MM.1S (cell line): ENCODE measurements around the gene AIRE.

Experiments
- DNase-seq: peaks from one replicate; pipeline ENCODE4 v3.0.0-alpha.2; 2015
- H2AFZ ChIP-seq: fragments of 300-600 bp; sonication (generic); 2 replicates; pipeline ENCODE4 v1.6.0; 2016; ENCODE audit warnings: antibody characterized with exemption, low read length
- H3F3A ChIP-seq: fragments of 300-600 bp; sonication (generic); 2 replicates; pipeline ENCODE4 v1.6.1; 2016; ENCODE audit warnings: mild to moderate bottlenecking, antibody characterized with exemption, low read length, moderate library complexity, mixed read lengths; ENCODE audit not compliant: insufficient read depth
- H3K27ac ChIP-seq: fragments of 300-600 bp; sonication (generic); 2 replicates; pipeline ENCODE4 v1.5.1; 2016; ENCODE audit warnings: mild to moderate bottlenecking, low read length
- H3K27me3 ChIP-seq: fragments of 300-600 bp; sonication (generic); replicated peaks from 2 replicates; pipeline ENCODE4 v1.6.0; 2016; ENCODE audit warnings: low read length; ENCODE audit not compliant: insufficient read depth
- H3K36me3 ChIP-seq: fragments of 300-600 bp; sonication (generic); replicated peaks from 2 replicates; pipeline ENCODE4 v1.6.1; 2016; ENCODE audit warnings: mild to moderate bottlenecking, low read length, mixed read lengths; ENCODE audit not compliant: insufficient read depth
- H3K4me1 ChIP-seq: fragments of 300-600 bp; sonication (generic); 2 replicates; pipeline ENCODE4 v1.6.1; 2016; ENCODE audit warnings: low read length, mixed read lengths
- H3K4me2 ChIP-seq: fragments of 300-600 bp; sonication (generic); 2 replicates; pipeline ENCODE4 v1.6.0; 2016; ENCODE audit warnings: low read depth, low read length
- H3K4me3 ChIP-seq: fragments of 300-600 bp; sonication (generic); 2 replicates; pipeline ENCODE4 v1.5.1; 2016; ENCODE audit warnings: low read length, mixed read lengths
- H3K79me2 ChIP-seq: fragments of 300-600 bp; sonication (generic); 2 replicates; pipeline ENCODE4 v1.6.1; 2016; ENCODE audit warnings: mixed run types, low read length, mixed read lengths
- H3K9ac ChIP-seq: fragments of 300-600 bp; sonication (generic); 2 replicates; pipeline ENCODE4 v1.6.1; 2016; ENCODE audit warnings: low read length, mixed read lengths
- H3K9me2 ChIP-seq: fragments of 300-600 bp; sonication (generic); replicated peaks from 2 replicates; pipeline ENCODE4 v1.6.1; 2016; ENCODE audit warnings: mild to moderate bottlenecking, low read length, mixed read lengths; ENCODE audit not compliant: insufficient read depth
- H3K9me3 ChIP-seq: fragments of 300-600 bp; sonication (generic); replicated peaks from 2 replicates; pipeline ENCODE4 v1.6.1; 2016; ENCODE audit warnings: mild to moderate bottlenecking, low read length, mixed read lengths; ENCODE audit not compliant: insufficient read depth
- H4K20me1 ChIP-seq: fragments of 300-600 bp; sonication (generic); 2 replicates; pipeline ENCODE4 v1.6.1; 2016; ENCODE audit warnings: mild to moderate bottlenecking, low read length, moderate library complexity, mixed read lengths; ENCODE audit not compliant: insufficient read depth
- CTCF ChIP-seq: fragments of 300-600 bp; sonication (generic); IDR thresholded peaks from 2 replicates; pipeline ENCODE4 v1.5.1; 2016; ENCODE audit warnings: antibody characterized with exemption, low read length, mixed read lengths
- EZH2 ChIP-seq: fragments of 300-600 bp; sonication (generic); optimal IDR thresholded peaks from 2 replicates; pipeline ENCODE3; 2017; ENCODE audit warnings: low read depth, mild to moderate bottlenecking, antibody characterized with exemption, low read length, mixed read lengths
- EZH2phosphoT487 ChIP-seq: fragments of 300-600 bp; sonication (generic); IDR thresholded peaks from 2 replicates; pipeline ENCODE4 v1.6.1; 2018; ENCODE audit warnings: antibody characterized with exemption, low read length

The AIRE gene

GRCh38 chr21:44298301-44298700, 12.6 kb downstream of the AIRE start:
- Histone ChIP-seq H4K20me1 (0 out of 2 replicates have a peak, but pooled peaks cover 4% of the 10 kb centered on the region), H3K79me2 (peaks cover 29% of the 10 kb centered on the region), H3K27ac (peak overlapping the region; percentile 84; the same call in 1 of the 2 replicates), H3K9ac (peak overlapping the region; percentile 17; the same call in 1 of the 2 replicates), H3K9me3 (no peaks in the 10 kb centered on the region), H2AFZ (peak overlapping the region; percentile 54; the same call in 1 of the 2 replicates), H3K4me3 (no peak overlapping the region), H3K4me1 (peaks cover 19% of the 10 kb centered on the region), H3K4me2 (peak overlapping the region; percentile 62), H3F3A (peaks cover 19% of the 10 kb centered on the region), H3K27me3 (peaks cover 25% of the 10 kb centered on the region), H3K9me2 (no peaks in the 10 kb centered on the region), H3K36me3 (no peaks in the 10 kb centered on the region)
- TF ChIP-seq CTCF (peak; percentile 50), EZH2 (no peak), EZH2phosphoT487 (no peak)
- peak; percentile 69 for DNase-seq

DNA sequence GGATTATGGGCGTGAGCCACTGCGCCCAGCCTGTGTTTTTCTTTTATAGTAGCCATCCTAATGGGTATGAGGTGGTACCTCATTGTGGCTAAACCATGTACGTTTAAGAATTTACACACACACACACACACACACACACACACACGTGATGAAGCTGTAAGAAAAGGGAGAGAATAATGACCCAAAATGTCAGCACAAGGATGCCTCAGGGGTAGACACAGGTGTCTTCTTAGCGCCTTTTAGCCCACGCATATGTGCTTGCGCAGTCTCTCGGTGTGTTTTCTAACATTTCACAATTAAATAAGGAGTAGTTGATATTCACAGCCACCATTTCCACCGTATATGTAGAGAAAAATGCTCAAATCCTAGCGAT, 13.4 kb downstream of the AIRE start:
- H3K9me3 ChIP-seq, result no peaks in the 10 kb centered on the region
- peak overlapping the region; percentile 33 for H2AFZ ChIP-seq
- peak overlapping the region; percentile 82 for H3K4me3 ChIP-seq
- peaks cover 36% of the 10 kb centered on the region for H3K79me2 ChIP-seq
- peak overlapping the region; percentile 71 for H3K4me2 ChIP-seq
- peaks cover 19% of the 10 kb centered on the region for H3F3A ChIP-seq
- H4K20me1 ChIP-seq, result 0 out of 2 replicates have a peak, but pooled peaks cover 4% of the 10 kb centered on the region
- TF ChIP-seq EZH2 (no peak), CTCF (no peak), EZH2phosphoT487 (no peak)
- peak overlapping the region; percentile 63 for H3K9ac ChIP-seq
- H3K27me3 ChIP-seq, result peaks cover 22% of the 10 kb centered on the region
- H3K27ac ChIP-seq, result peak overlapping the region; percentile 84
- DNase-seq, result peak; percentile 80
- H3K9me2 ChIP-seq, result no peaks in the 10 kb centered on the region
- peaks cover 19% of the 10 kb centered on the region for H3K4me1 ChIP-seq
- H3K36me3 ChIP-seq, result no peaks in the 10 kb centered on the region

GRCh38 chr21:44299458-44300261, 14.0 kb downstream of the AIRE start, which contains the start of gene PFKL:
Gene PFKL, plus strand, starts transcription at chr21:44300053. Its CDS starts 53 bp downstream, at chr21:44300106.
- Histone ChIP-seq H3K4me3 (peak within 1 kb of the TSS; percentile 82), H4K20me1 (0 out of 2 replicates have a peak, but pooled peaks cover 4% of the 10 kb centered on the region), H2AFZ (peak within 1 kb of the TSS; percentile 33), H3K4me2 (peak within 1 kb of the TSS; percentile 94), H3K4me1 (peaks cover 19% of the 10 kb centered on the region), H3K9ac (peak within 1 kb of the TSS; percentile 78), H3F3A (peaks cover 19% of the 10 kb centered on the region), H3K27me3 (peaks cover 17% of the 10 kb centered on the region), H3K36me3 (no peaks in the 10 kb centered on the region), H3K9me2 (no peaks in the 10 kb centered on the region), H3K9me3 (no peaks in the 10 kb centered on the region), H3K27ac (peak within 1 kb of the TSS; percentile 84), H3K79me2 (peaks cover 42% of the 10 kb centered on the region)
- peak; percentile 98 for DNase-seq
- TF ChIP-seq CTCF, result 0 out of 2 replicates have a peak, but pooled peaks have one; percentile 4
- no peak for TF ChIP-seq EZH2phosphoT487
